GM18505 (cell line): ENCODE measurements around the gene CHST1.

Experiments
- ATAC-seq: cut with Tn5 transposase; IDR thresholded peaks from one replicate; pipeline ENCODE4 v1.9.1; 2021; ENCODE audit not compliant: unreplicated experiment
- POLR2A ChIP-seq: IDR thresholded peaks from 4 replicates; pipeline ENCODE4 v1.6.1; 2011; ENCODE audit warnings: borderline replicate concordance; ENCODE audit not compliant: insufficient read depth, insufficient read length; ENCODE audit errors: extremely low read depth

CHST1 gene

GRCh38 chr11:45649544-45650165 is 15.8 kb downstream of the CHST1 start:
- no peak for TF ChIP-seq POLR2A
- ATAC-seq = no peak

GRCh38 chr11:45648931-45649330 is 16.5 kb downstream of the CHST1 start:
- no peak for TF ChIP-seq POLR2A

GRCh38 chr11:45647786-45648185 is 17.6 kb downstream of the CHST1 start:
- no peak for ATAC-seq
- no peak for TF ChIP-seq POLR2A

More at GRCh38 chr11:45648931-45649330, 16.5 kb downstream of the CHST1 start:
- no peak for ATAC-seq

GRCh38 chr11:45647329-45647728 is 18.1 kb downstream of the CHST1 start:
- no peak for TF ChIP-seq POLR2A
- ATAC-seq = no peak

GRCh38 chr11:45646275-45646927 is 19.0 kb downstream of the CHST1 start:
- ATAC-seq = no peak
- no peak for TF ChIP-seq POLR2A

DNA sequence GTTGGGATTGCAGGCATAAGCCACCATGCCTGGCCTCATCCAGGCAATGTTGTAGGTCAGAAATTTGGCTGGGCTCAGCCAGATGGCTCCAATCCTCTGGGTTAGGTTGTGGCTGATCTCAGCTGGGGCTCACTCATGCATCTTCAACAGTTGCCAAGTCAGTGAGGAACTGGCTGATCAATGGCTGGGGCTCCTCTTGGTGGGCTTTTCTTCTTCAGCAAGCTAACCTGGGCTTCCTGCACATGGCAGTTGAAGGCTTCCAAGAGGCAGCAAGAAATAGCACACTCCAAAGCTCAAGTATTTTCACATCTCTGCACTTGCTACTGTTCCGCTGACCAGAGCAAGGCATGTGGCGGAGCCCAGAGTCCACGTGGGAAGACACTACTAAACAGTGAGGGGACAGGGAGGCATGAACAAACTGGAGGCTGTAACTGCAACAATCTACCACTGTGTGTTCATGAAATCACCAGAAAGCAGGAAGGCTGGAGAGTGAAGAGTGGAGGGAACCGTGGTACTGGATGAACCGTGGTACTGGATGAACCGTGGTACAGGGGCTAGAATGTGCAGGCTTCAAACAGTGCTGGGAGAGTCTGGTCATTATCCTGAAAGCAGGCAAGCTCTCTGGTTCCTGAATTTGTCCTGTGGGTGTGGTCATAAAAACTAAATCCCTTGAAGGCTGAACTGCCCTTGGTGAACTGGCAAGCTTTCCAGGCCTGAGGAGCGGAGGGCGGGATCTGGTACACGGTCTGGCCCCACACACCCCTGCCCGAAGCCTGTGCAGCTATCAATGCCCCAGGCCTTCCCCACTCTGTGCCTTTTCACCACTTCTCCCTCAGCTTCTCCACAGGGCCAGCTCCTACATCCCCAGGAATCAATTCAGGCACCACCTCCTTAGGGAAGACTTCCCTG is 20.2 kb downstream of the CHST1 start:
- no peak for ATAC-seq
- TF ChIP-seq POLR2A = no peak

- no peak for TF ChIP-seq POLR2A
- no peak for ATAC-seq
Observed at GRCh38 chr11:45643598-45644260, 21.7 kb downstream of the CHST1 start.

GRCh38 chr11:45641961-45642360 is 23.5 kb downstream of the CHST1 start:
- no peak for TF ChIP-seq POLR2A
- ATAC-seq = no peak

GRCh38 chr11:45638051-45638450 is 27.4 kb downstream of the CHST1 start:
- no peak for ATAC-seq
- no peak for TF ChIP-seq POLR2A

- no peak for TF ChIP-seq POLR2A
Observed at GRCh38 chr11:45635907-45636306, 29.5 kb downstream of the CHST1 start.

GRCh38 chr11:45625611-45626010 is 39.8 kb downstream of the CHST1 start:
- ATAC-seq = no peak
- no peak for TF ChIP-seq POLR2A

More at GRCh38 chr11:45635907-45636306, 29.5 kb downstream of the CHST1 start:
- no peak for ATAC-seq

DNA sequence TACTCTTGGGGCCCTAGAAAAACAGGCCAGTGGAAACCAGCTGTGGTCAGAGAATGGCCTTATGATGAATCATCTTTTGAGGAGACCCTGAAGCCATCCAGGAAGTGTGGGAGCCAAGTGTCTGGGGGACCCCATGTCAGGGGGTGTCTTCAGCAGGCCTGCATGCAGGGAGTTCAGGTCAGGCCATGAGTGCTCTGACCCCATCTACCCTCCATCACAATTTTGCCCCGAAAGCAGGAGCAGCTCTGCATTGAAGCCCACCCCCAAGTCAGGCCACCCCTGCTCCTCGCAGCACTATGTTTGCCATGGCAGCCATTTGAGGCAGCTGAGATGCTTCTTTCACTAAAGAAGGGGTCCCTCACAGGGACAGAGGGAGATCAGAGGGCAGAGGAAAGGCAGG is 41.3 kb downstream of the CHST1 start:
- ATAC-seq = no peak
- TF ChIP-seq POLR2A = no peak

- no peak for TF ChIP-seq POLR2A
- no peak for ATAC-seq
Observed at GRCh38 chr11:45622861-45623260, 42.6 kb downstream of the CHST1 start.
